IMR-90 (cell line): ENCODE measurements around the gene EPM2AIP1. TPM values are rescaled to one million over a fixed set of nuclear protein-coding genes. Genes with fewer than 3 reads are reported as not detected.

Experiments
- ATAC-seq: fragments of 200-7000 bp; cut with Tn5 transposase; 2 replicates; pipeline ENCODE4 v1.9.1; 2020; ENCODE audit warnings: low read depth, mild to moderate bottlenecking, moderate library complexity
- BruUV-seq: library from RNA; stranded (reverse); fragments of 400-500 nt; replicated peaks from 2 replicates; lab custom pipeline; 2021; lab: Mats Ljungman, UMichigan
- CTCF ChIA-PET: fragments of 300-600 bp; formaldehyde crosslinking; extraction: SDS; loops from one replicate; lab custom pipeline; 2021; ENCODE audit warnings: antibody characterized with exemption; lab: Yijun Ruan, JAX
- POLR2A ChIA-PET: fragments of 300-600 bp; sonication (Branson Sonifier 250); formaldehyde crosslinking; loops from one replicate; lab custom pipeline; 2022; ENCODE audit warnings: antibody characterized with exemption; ENCODE audit not compliant: unreplicated experiment; lab: Charles Lee
- DNase-seq: peaks from one replicate; pipeline ENCODE4 v3.0.0; 2013
- H2AFZ ChIP-seq: replicated peaks from 2 replicates; pipeline ENCODE3; 2013; ENCODE audit warnings: low read length, mild to moderate bottlenecking; ENCODE audit not compliant: poor library complexity
- H2AK5ac ChIP-seq: 2 replicates; pipeline ENCODE4 v1.6.1; 2013; ENCODE audit warnings: low read depth, low read length, inconsistent platforms
- H2AK9ac ChIP-seq: replicated peaks from 2 replicates; pipeline ENCODE3; 2013; ENCODE audit warnings: mild to moderate bottlenecking, low read depth, low read length, moderate library complexity; ENCODE audit not compliant: poor library complexity
- H2BK120ac ChIP-seq: 2 replicates; pipeline ENCODE4 v1.6.1; 2013; ENCODE audit warnings: low read depth, low read length, inconsistent platforms
- H2BK15ac ChIP-seq: 3 replicates; pipeline ENCODE4 v1.6.1; 2013; ENCODE audit warnings: low read depth, low read length, inconsistent platforms
- H2BK20ac ChIP-seq: 2 replicates; pipeline ENCODE4 v1.6.1; 2013; ENCODE audit warnings: low read depth, mild to moderate bottlenecking, inconsistent platforms, low read length, moderate library complexity
- H2BK5ac ChIP-seq: 2 replicates; pipeline ENCODE4 v1.6.1; 2013; ENCODE audit warnings: mild to moderate bottlenecking, low read depth, low read length, inconsistent platforms; ENCODE audit not compliant: poor library complexity, severe bottlenecking
- H3K14ac ChIP-seq: replicated peaks from 2 replicates; pipeline ENCODE4 v1.6.1; 2013; ENCODE audit warnings: low read depth, low read length, inconsistent platforms
- H3K18ac ChIP-seq: 2 replicates; pipeline ENCODE4 v1.6.1; 2013; ENCODE audit warnings: low read depth, low read length, control low read depth
- H3K23ac ChIP-seq: 2 replicates; pipeline ENCODE4 v1.6.1; 2013; ENCODE audit warnings: low read depth, low read length, inconsistent platforms
- H3K27ac ChIP-seq: 2 replicates; pipeline ENCODE4 v1.5.1; 2013; ENCODE audit warnings: mild to moderate bottlenecking, control low read depth, low read length; ENCODE audit not compliant: insufficient read depth
- H3K27me3 ChIP-seq: 2 replicates; pipeline ENCODE4 v1.6.1; 2013; ENCODE audit warnings: low read length; ENCODE audit not compliant: control insufficient read depth, insufficient read depth
- H3K36me3 ChIP-seq: 2 replicates; pipeline ENCODE4 v1.6.1; 2013; ENCODE audit warnings: low read length, mixed read lengths; ENCODE audit not compliant: control insufficient read depth, insufficient read depth
- H3K4ac ChIP-seq: 2 replicates; pipeline ENCODE4 v1.6.1; 2013; ENCODE audit warnings: low read depth, low read length, inconsistent platforms
- H3K4me1 ChIP-seq: 2 replicates; pipeline ENCODE4 v1.6.1; 2013; ENCODE audit warnings: low read length, mixed read lengths; ENCODE audit not compliant: control insufficient read depth, insufficient read depth
- H3K4me2 ChIP-seq: 2 replicates; pipeline ENCODE4 v1.6.1; 2013; ENCODE audit warnings: low read depth, mild to moderate bottlenecking, control low read depth, low read length, moderate library complexity
- H3K4me3 ChIP-seq: 2 replicates; pipeline ENCODE4 v1.5.1; 2013; ENCODE audit warnings: low read depth, mild to moderate bottlenecking, control low read depth, low read length, moderate library complexity; ENCODE audit not compliant: insufficient read depth
- H3K56ac ChIP-seq: 2 replicates; pipeline ENCODE4 v1.6.1; 2013; ENCODE audit warnings: low read length, inconsistent platforms; ENCODE audit not compliant: insufficient read depth; ENCODE audit errors: extremely low read depth
- H3K79me1 ChIP-seq, 2 experiments: 2 replicates each; pipeline ENCODE4 v1.6.1; 2013; ENCODE audit warnings: low read length in 2 of 2, inconsistent platforms in 1 of 2, low read depth in 1 of 2
- H3K9ac ChIP-seq: 2 replicates; pipeline ENCODE4 v1.6.1; 2013; ENCODE audit warnings: low read depth, low read length, control low read depth
- H3K9me1 ChIP-seq: 2 replicates; pipeline ENCODE4 v1.6.1; 2013; ENCODE audit warnings: low read length, inconsistent platforms; ENCODE audit not compliant: insufficient read depth
- H3K9me3 ChIP-seq: 2 replicates; pipeline ENCODE4 v1.6.1; 2013; ENCODE audit warnings: low read length; ENCODE audit not compliant: control insufficient read depth, insufficient read depth
- H4K20me1 ChIP-seq: 2 replicates; pipeline ENCODE4 v1.6.1; 2013; ENCODE audit warnings: low read length, inconsistent platforms; ENCODE audit not compliant: insufficient read depth
- H4K5ac ChIP-seq: 2 replicates; pipeline ENCODE4 v1.6.1; 2013; ENCODE audit warnings: mild to moderate bottlenecking, low read depth, low read length, control low read depth
- H4K8ac ChIP-seq, 2 experiments: 2 replicates each; pipeline ENCODE4 v1.6.1; 2013; ENCODE audit warnings: low read depth in 2 of 2, low read length in 2 of 2, control low read depth in 1 of 2, inconsistent platforms in 1 of 2
- H4K91ac ChIP-seq: 2 replicates; pipeline ENCODE4 v1.6.1; 2013; ENCODE audit warnings: low read depth, low read length, inconsistent platforms; ENCODE audit not compliant: insufficient read depth
- BHLHE40 ChIP-seq: fragments of 150-350 bp; IDR thresholded peaks from 2 replicates; pipeline ENCODE4 v1.6.1; 2016; ENCODE audit warnings: mild to moderate bottlenecking, low read depth, low read length
- CEBPB ChIP-seq: IDR thresholded peaks from 2 replicates; pipeline ENCODE4 v1.6.1; 2012; ENCODE audit warnings: low read depth, low read length, improper control_type of control experiment
- CHD1 ChIP-seq: IDR thresholded peaks from 2 replicates; pipeline ENCODE4 v1.6.1; 2012; ENCODE audit warnings: low read depth, low read length, improper control_type of control experiment
- MAFK ChIP-seq: IDR thresholded peaks from 2 replicates; pipeline ENCODE4 v1.6.1; 2012; ENCODE audit warnings: low read depth, low read length, improper control_type of control experiment
- POLR2A ChIP-seq: IDR thresholded peaks from 2 replicates; pipeline ENCODE4 v1.6.1; 2012; ENCODE audit warnings: mild to moderate bottlenecking, low read depth, low read length
- RAD21 ChIP-seq: IDR thresholded peaks from 2 replicates; pipeline ENCODE4 v1.6.1; 2012; ENCODE audit warnings: low read length, improper control_type of control experiment
- RFX5 ChIP-seq: IDR thresholded peaks from 2 replicates; pipeline ENCODE4 v1.8.0; 2012; ENCODE audit warnings: low read depth, mild to moderate bottlenecking, low read length, moderate library complexity
- WGBS, 2 experiments: methylation state at CpG; one replicate each; pipeline versions ENCODE4 v1.1.5 to v1.1.7; 2013; ENCODE audit warnings: missing lambda C conversion rate in 2 of 2; ENCODE audit not compliant: insufficient read length in 1 of 2; ENCODE audit errors: extremely low coverage in 2 of 2; 5-methylcytosine and 5-hydroxymethylcytosine counted together
- dilution Hi-C: fragments of 300-500 bp; cut with HindIII; formaldehyde crosslinking; loops from one replicate; pipeline ENCODE4 v1.14.3; 2018; ENCODE audit warnings: low sequenced_read_pairs; ENCODE audit not compliant: unreplicated experiment
- in situ Hi-C: fragments of 300-500 bp; cut with MboI; formaldehyde crosslinking; loops from 3 replicates; pipeline ENCODE4 v1.14.3; 2019; ENCODE audit warnings: low sequenced_read_pairs, inconsistent platforms, mixed read lengths
- intact Hi-C: fragments of 100-400 bp; cut with micrococcal nuclease; formaldehyde crosslinking; loops from 2 replicates; pipeline ENCODE4 v1.10.0; 2022
- polyA plus RNA-seq, 3 experiments: library from polyadenylated mRNA; depleted of rRNA; stranded (reverse); fragments of >200 nt; gene quantifications; 2 replicates each; pipeline ENCODE4 v1.2.3, GENCODE V29; 2012; ENCODE audit warnings: low replicate concordance in 1 of 3
- total RNA-seq: library from RNA; depleted of rRNA; stranded (reverse); fragments of >200 nt; gene quantifications from 2 replicates; pipeline ENCODE4 v1.2.3, GENCODE V29; 2012

EPM2AIP1 gene
- total and polyA plus RNA-seq, 2 of the 4 experiments (the other 2 are of a cell fraction), result 6.4 to 13.4 TPM

- Histone ChIP-seq H3K4ac (no peak overlapping the region), H2BK20ac (no peak overlapping the region), H3K4me3 (no peak overlapping the region), H3K9me1 (no peaks in the 10 kb centered on the region), H3K9ac (no peak overlapping the region), H4K8ac (no peak overlapping the region), H2BK15ac (no peak overlapping the region), H3K14ac (no peak overlapping the region), H2AK9ac (no peak overlapping the region), H4K91ac (no peak overlapping the region), H2BK5ac (no peak overlapping the region), H3K27me3 (no peaks in the 10 kb centered on the region), H3K36me3 (peaks cover 50% of the 10 kb centered on the region), H3K9me3 (no peaks in the 10 kb centered on the region), H2AK5ac (no peak overlapping the region), H2BK120ac (no peak overlapping the region), H3K23ac (no peak overlapping the region), H3K18ac (no peak overlapping the region), H3K56ac (no peak overlapping the region), H3K79me1 (peaks cover 0 to 10% of the 10 kb centered on the region in 2 experiments; a peak in 1 of 4 replicates), H3K4me1 (0 out of 2 replicates have a peak, but pooled peaks cover 2% of the 10 kb centered on the region), H2AFZ (no peak overlapping the region), H4K20me1 (no peaks in the 10 kb centered on the region), H3K27ac (no peak overlapping the region), H4K5ac (no peak overlapping the region), H3K4me2 (no peak overlapping the region)
- ChIA-PET POLR2A (no interaction called here), CTCF (interaction anchor here (0.6 to 1.7 kb wide), 8 partner anchors 10 to 193 kb away, joined by 3 to 8 read pairs (median 4); no protein-coding TSS in a partner anchor)
- intact Hi-C loops (loop anchor here (1.0 kb wide), 1 partner anchor 188 kb away; no protein-coding TSS in a partner anchor), dilution Hi-C loops (no loop called here), in situ Hi-C loops (loop anchor here (10.0 kb wide), 1 partner anchor 190 kb away; no protein-coding TSS in a partner anchor)
- WGBS, 2 experiments, result no CpG with 5 or more reads among the region's 3 CpGs
- peak; percentile 94 for TF ChIP-seq CEBPB
- no peak for TF ChIP-seq MAFK
- TF ChIP-seq POLR2A, result no peak
- no peak for TF ChIP-seq CHD1
- no peak for TF ChIP-seq RFX5
- TF ChIP-seq RAD21, result no peak
- no peak for TF ChIP-seq BHLHE40
- ATAC-seq, result no peak
- no TSS peak for BruUV-seq
- DNase-seq, result no peak
These were observed 32.0 kb upstream of the EPM2AIP1 start for GRCh38 chr3:37024820-37025405.
